PC-9 (cell line): ENCODE results near the gene ERBB3.

ENCODE experiments used
- CTCF ChIP-seq: fragments of 200-600 bp; sonication (generic); conservative IDR thresholded peaks from 2 replicates; pipeline ENCODE4 v1.6.1; 2017; ENCODE audit warnings: mixed run types, antibody characterized with exemption, mild to moderate bottlenecking, moderate library complexity
- EZH2 ChIP-seq: fragments of 200-600 bp; sonication (generic); IDR thresholded peaks from 2 replicates; pipeline ENCODE4 v1.8.0; 2017; ENCODE audit warnings: antibody characterized with exemption, low read depth

GRCh38 chr12:56129206-56129941 lies 49.4 kb downstream of the ERBB3 start:
- TF ChIP-seq CTCF = no peak
- TF ChIP-seq EZH2 = no peak
